ENCODE results near the gene SERPINB11. TPM values are rescaled to one million over a fixed set of nuclear protein-coding genes. Genes with fewer than 3 reads are reported as not detected.

The SERPINB11 gene
- total RNA-seq, result not detected in 2 replicates

GRCh38 chr18:63702660-63703059 is at the start of gene SERPINB11:
SERPINB11 (plus strand) TSS chr18:63702960; CDS start chr18:63710194, 7,234 bp downstream.

GRCh38 chr18:63661750-63662149 is 41.0 kb upstream of the SERPINB11 start, which contains the start of gene SERPINB3:
SERPINB3 (minus strand) TSS chr18:63661893; CDS start chr18:63661216, 677 bp downstream.

Other genes starting within 250 kb of the SERPINB11 start
- not detected in 2 replicates for gene SERPINB5, start 226.0 kb upstream of the SERPINB11 start, total RNA-seq
- gene SERPINB12, start 160.6 kb upstream of the SERPINB11 start, total RNA-seq, result not detected in 2 replicates
- not detected in 2 replicates for gene SERPINB13, start 115.6 kb upstream of the SERPINB11 start, total RNA-seq
- not detected in 2 replicates for gene SERPINB4, start 58.7 kb upstream of the SERPINB11 start, total RNA-seq
- not detected in 2 replicates for gene SERPINB3, start 41.1 kb upstream of the SERPINB11 start, total RNA-seq
- gene SERPINB7, start 72.5 kb downstream of the SERPINB11 start, total RNA-seq, result 16.1 and 25.1 TPM in 2 replicates
- gene SERPINB2, start 184.7 kb downstream of the SERPINB11 start, total RNA-seq, result not detected in 2 replicates
- 0.35 TPM in 1 of 2 replicates, not detected in the other for gene SERPINB10, start 205.0 kb downstream of the SERPINB11 start, total RNA-seq
- 0.86 and 0.89 TPM in 2 replicates for gene HMSD, start 246.3 kb downstream of the SERPINB11 start, total RNA-seq

All from myometrial cell (primary cell).